Trophoblast cell (in vitro differentiated cells and primary cell): ENCODE data around the gene NWD2.

Experiments
- DNase-seq, 2 donors: peaks; one replicate each; pipeline ENCODE4 v3.0.0-alpha.2; 2016
- H2AFZ ChIP-seq: 2 replicates; pipeline ENCODE4 v1.6.1; 2013; ENCODE audit warnings: low read length, moderate library complexity, mild to moderate bottlenecking; ENCODE audit not compliant: insufficient read depth, poor library complexity
- H2AK5ac ChIP-seq: 2 replicates; pipeline ENCODE4 v1.6.1; 2013; ENCODE audit warnings: mild to moderate bottlenecking, low read length
- H2BK120ac ChIP-seq: 2 replicates; pipeline ENCODE4 v1.6.1; 2013; ENCODE audit warnings: low read length, mild to moderate bottlenecking, moderate library complexity; ENCODE audit not compliant: insufficient read depth, poor library complexity
- H2BK12ac ChIP-seq: 2 replicates; pipeline ENCODE4 v1.6.1; 2013; ENCODE audit warnings: mild to moderate bottlenecking, low read length, moderate library complexity
- H2BK5ac ChIP-seq: 2 replicates; pipeline ENCODE4 v1.6.1; 2013; ENCODE audit warnings: low read length, low read depth, moderate library complexity, mild to moderate bottlenecking; ENCODE audit not compliant: poor library complexity
- H3K14ac ChIP-seq: 2 replicates; pipeline ENCODE4 v1.6.1; 2013; ENCODE audit warnings: mild to moderate bottlenecking, low read length
- H3K18ac ChIP-seq: 2 replicates; pipeline ENCODE4 v1.6.1; 2013; ENCODE audit warnings: mild to moderate bottlenecking, low read length
- H3K23ac ChIP-seq: 2 replicates; pipeline ENCODE4 v1.6.1; 2013; ENCODE audit warnings: low read length
- H3K27ac ChIP-seq: 2 replicates; pipeline ENCODE4 v1.5.1; 2013; ENCODE audit warnings: low read depth, mild to moderate bottlenecking, inconsistent platforms, low read length, moderate library complexity
- H3K27me3 ChIP-seq: 2 replicates; pipeline ENCODE4 v1.6.1; 2013; ENCODE audit warnings: inconsistent platforms, mild to moderate bottlenecking, low read length, moderate library complexity; ENCODE audit not compliant: insufficient read depth
- H3K36me3 ChIP-seq, 2 experiments: 1 replicate in 1 of 2; 2 replicates in 1 of 2; pipeline ENCODE4 v1.6.1; 2013; ENCODE audit warnings: low read length in 2 of 2, mild to moderate bottlenecking in 2 of 2, moderate library complexity in 1 of 2; ENCODE audit not compliant: insufficient read depth in 2 of 2, control insufficient read depth in 1 of 2
- H3K4ac ChIP-seq: 2 replicates; pipeline ENCODE4 v1.6.1; 2013; ENCODE audit warnings: low read depth, mild to moderate bottlenecking, low read length, moderate library complexity
- H3K4me1 ChIP-seq, 2 experiments: 1 replicate in 1 of 2; 2 replicates in 1 of 2; pipeline ENCODE4 v1.6.1; 2013; ENCODE audit warnings: low read length in 2 of 2, mild to moderate bottlenecking in 2 of 2, moderate library complexity in 1 of 2; ENCODE audit not compliant: insufficient read depth in 2 of 2, control insufficient read depth in 1 of 2
- H3K4me2 ChIP-seq: 2 replicates; pipeline ENCODE4 v1.6.1; 2013; ENCODE audit warnings: inconsistent platforms, mild to moderate bottlenecking, low read length, moderate library complexity
- H3K4me3 ChIP-seq: 2 replicates; pipeline ENCODE4 v1.5.1; 2013; ENCODE audit warnings: mild to moderate bottlenecking, low read depth, low read length, inconsistent platforms
- H3K79me1 ChIP-seq: one replicate; pipeline ENCODE4 v1.6.1; 2013; ENCODE audit warnings: low read length
- H3K79me2 ChIP-seq: 2 replicates; pipeline ENCODE4 v1.6.1; 2013; ENCODE audit warnings: low read length, mild to moderate bottlenecking; ENCODE audit not compliant: control insufficient read depth, insufficient read depth, poor library complexity
- H3K9ac ChIP-seq: 2 replicates; pipeline ENCODE4 v1.6.1; 2013; ENCODE audit warnings: mild to moderate bottlenecking, low read length
- H3K9me3 ChIP-seq: 2 replicates; pipeline ENCODE4 v1.6.1; 2013; ENCODE audit warnings: low read depth, mild to moderate bottlenecking, control low read depth, inconsistent platforms, low read length; ENCODE audit not compliant: insufficient read depth
- H4K12ac ChIP-seq: 2 replicates; pipeline ENCODE4 v1.6.1; 2013; ENCODE audit warnings: low read depth, mild to moderate bottlenecking, low read length, moderate library complexity
- H4K8ac ChIP-seq: 2 replicates; pipeline ENCODE4 v1.6.1; 2013; ENCODE audit warnings: low read depth, mild to moderate bottlenecking, low read length, moderate library complexity
- H4K91ac ChIP-seq: one replicate; pipeline ENCODE4 v1.6.1; 2013; ENCODE audit warnings: low read depth, mild to moderate bottlenecking, low read length, moderate library complexity
- WGBS: extraction: QIAGEN DNeasy Blood & Tissue Kit; methylation state at CpG from one replicate; pipeline ENCODE4 v1.1.7; 2013; ENCODE audit warnings: missing lambda C conversion rate; ENCODE audit not compliant: insufficient read length, insufficient coverage; ENCODE audit errors: extremely low coverage; 5-methylcytosine and 5-hydroxymethylcytosine counted together

Gene NWD2

DNA sequence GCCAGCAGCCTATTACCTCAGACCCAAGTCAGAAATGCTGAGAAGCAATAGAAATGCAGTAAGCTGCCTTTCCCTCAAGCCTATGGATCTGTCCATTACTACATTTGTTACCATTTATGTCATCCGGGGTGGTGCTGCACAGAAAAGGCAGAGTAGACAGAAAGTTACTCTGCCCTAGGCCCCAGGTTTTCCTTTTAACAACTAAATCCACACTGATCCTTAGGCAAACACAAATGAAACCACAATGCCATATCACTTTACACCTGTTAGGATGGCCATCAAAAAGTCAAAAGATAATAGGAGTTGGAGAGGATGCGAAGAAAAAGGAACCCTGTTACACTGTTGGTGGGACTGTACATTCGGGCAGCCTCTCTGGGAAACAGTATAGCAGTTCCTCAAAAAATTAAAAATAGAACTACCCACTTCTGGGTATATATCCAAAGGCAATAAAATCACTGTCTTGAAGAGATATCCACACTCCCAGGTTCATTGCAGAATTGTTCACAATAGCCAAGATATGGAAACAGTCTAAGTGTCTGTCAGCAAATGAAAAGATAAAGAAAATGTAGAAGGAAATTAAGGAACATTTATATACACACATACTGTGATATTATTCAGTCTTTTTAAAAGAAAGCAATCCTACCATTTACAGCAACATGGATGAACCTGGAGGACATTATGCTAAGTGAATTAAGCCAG, 186.3 kb downstream of the NWD2 start:
- H3K18ac ChIP-seq, result no peak overlapping the region
- no peak overlapping the region for H3K23ac ChIP-seq
- H3K36me3 ChIP-seq, result no peaks in the 10 kb centered on the region
- no peak overlapping the region for H2AK5ac ChIP-seq
- no peaks in the 10 kb centered on the region for H3K79me2 ChIP-seq
- H4K12ac ChIP-seq, result no peak overlapping the region
- no peak overlapping the region for H3K4ac ChIP-seq
- no peak overlapping the region for H4K91ac ChIP-seq
- no peak overlapping the region for H3K14ac ChIP-seq
- no peak overlapping the region for H2BK5ac ChIP-seq
- no peak overlapping the region for H2AFZ ChIP-seq
- no peak overlapping the region for H3K9ac ChIP-seq
- no peak overlapping the region for H3K4me3 ChIP-seq
- no peak overlapping the region for H2BK120ac ChIP-seq
- no peak overlapping the region for H3K27ac ChIP-seq
- no peaks in the 10 kb centered on the region for H3K9me3 ChIP-seq
- H4K8ac ChIP-seq, result no peak overlapping the region
- no peak for DNase-seq
- H3K27me3 ChIP-seq, result no peaks in the 10 kb centered on the region
- no CpG with 5 or more reads among the region's 3 CpGs for WGBS
- no peaks in the 10 kb centered on the region for H3K79me1 ChIP-seq
- H3K4me2 ChIP-seq, result no peak overlapping the region
- H2BK12ac ChIP-seq, result no peak overlapping the region
- no peaks in the 10 kb centered on the region for H3K4me1 ChIP-seq

DNA sequence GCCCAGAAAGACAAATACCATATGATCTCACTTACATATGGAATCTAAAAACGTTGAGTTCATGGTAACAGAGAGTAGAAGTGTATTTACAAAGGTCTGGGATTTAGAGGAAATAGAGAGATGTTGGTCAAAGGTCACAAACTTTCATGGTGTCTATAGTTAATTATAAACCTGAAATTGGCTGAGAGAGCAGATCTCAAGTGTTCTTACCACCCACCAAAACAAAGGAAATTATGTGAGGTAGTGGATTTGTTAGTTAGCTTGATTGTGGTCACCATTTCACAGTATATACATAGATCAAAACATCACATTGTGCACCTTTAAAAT, 186.8 kb downstream of the NWD2 start:
- Histone ChIP-seq H3K4me3 (no peak overlapping the region), H2BK5ac (no peak overlapping the region), H3K4ac (no peak overlapping the region), H3K4me2 (no peak overlapping the region), H3K36me3 (no peaks in the 10 kb centered on the region), H4K12ac (no peak overlapping the region), H3K27ac (no peak overlapping the region), H3K23ac (no peak overlapping the region), H3K4me1 (no peaks in the 10 kb centered on the region), H3K14ac (no peak overlapping the region), H2AFZ (no peak overlapping the region), H3K18ac (no peak overlapping the region), H3K79me2 (no peaks in the 10 kb centered on the region), H2BK120ac (no peak overlapping the region), H2BK12ac (no peak overlapping the region), H3K27me3 (no peaks in the 10 kb centered on the region), H3K9ac (no peak overlapping the region), H3K9me3 (no peaks in the 10 kb centered on the region), H4K8ac (no peak overlapping the region), H4K91ac (no peak overlapping the region), H2AK5ac (no peak overlapping the region), H3K79me1 (no peaks in the 10 kb centered on the region)
- no peak for DNase-seq
- WGBS, result no CpG with 5 or more reads among the region's 1 CpG

- Histone ChIP-seq H4K91ac (no peak overlapping the region), H3K14ac (no peak overlapping the region), H3K18ac (no peak overlapping the region), H2AK5ac (no peak overlapping the region), H2BK12ac (no peak overlapping the region), H3K79me1 (peaks cover under 1% of the 10 kb centered on the region), H3K4ac (no peak overlapping the region), H4K8ac (no peak overlapping the region), H3K4me1 (peaks cover 0 to under 1% of the 10 kb centered on the region in 2 experiments), H3K4me2 (no peak overlapping the region), H3K23ac (no peak overlapping the region), H3K79me2 (no peaks in the 10 kb centered on the region), H3K9me3 (no peaks in the 10 kb centered on the region), H3K4me3 (no peak overlapping the region), H4K12ac (no peak overlapping the region), H2AFZ (no peak overlapping the region), H2BK120ac (no peak overlapping the region), H3K27me3 (no peaks in the 10 kb centered on the region), H2BK5ac (no peak overlapping the region), H3K36me3 (no peaks in the 10 kb centered on the region), H3K27ac (no peak overlapping the region), H3K9ac (no peak overlapping the region)
- DNase-seq, result peak in 1 of 2 donors; percentile 44
- WGBS, result no CpG with 5 or more reads among the region's 3 CpGs
These were observed 189.9 kb downstream of the NWD2 start for GRCh38 chr4:37434469-37434868.

DNA sequence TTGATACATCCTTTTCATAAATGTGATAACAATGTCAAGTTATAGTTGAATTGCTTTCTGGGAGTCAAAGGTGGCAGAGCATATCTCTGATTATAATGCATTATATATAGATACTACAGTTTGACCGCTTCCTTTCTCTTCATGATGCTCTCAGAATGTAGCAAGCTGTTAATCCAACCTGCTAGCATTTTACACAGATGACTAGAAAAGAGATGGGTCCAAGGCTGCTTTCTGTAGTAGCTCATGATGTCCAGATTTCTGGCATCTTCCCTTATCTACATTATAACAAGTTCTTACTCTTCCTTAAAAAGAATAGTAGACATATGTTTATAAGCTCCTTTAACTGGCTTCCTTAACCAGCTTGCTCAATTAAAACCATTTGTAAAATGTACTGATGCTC, 192.0 kb downstream of the NWD2 start:
- Histone ChIP-seq H3K14ac (no peak overlapping the region), H4K12ac (no peak overlapping the region), H4K91ac (no peak overlapping the region), H3K27ac (no peak overlapping the region), H3K4me2 (no peak overlapping the region), H2BK12ac (no peak overlapping the region), H2BK5ac (no peak overlapping the region), H3K79me2 (peaks cover 1% of the 10 kb centered on the region), H2BK120ac (no peak overlapping the region), H3K4me1 (peaks cover 10 to 13% of the 10 kb centered on the region in 2 experiments), H3K18ac (no peak overlapping the region), H3K36me3 (no peaks in the 10 kb centered on the region), H2AK5ac (no peak overlapping the region), H3K27me3 (no peaks in the 10 kb centered on the region), H3K9me3 (no peaks in the 10 kb centered on the region), H3K23ac (no peak overlapping the region), H3K4me3 (no peak overlapping the region), H2AFZ (no peak overlapping the region), H3K9ac (no peak overlapping the region), H3K79me1 (peaks cover 13% of the 10 kb centered on the region), H3K4ac (no peak overlapping the region), H4K8ac (no peak overlapping the region)
- DNase-seq, result no peak
- no CpG with 5 or more reads among the region's 1 CpG for WGBS
